CD4-positive, alpha-beta T cell treated with Interleukin-4 for 4 hours (primary cell): ENCODE results near the gene DPP6.

ENCODE experiments used
- DNase-seq: peaks from one replicate; pipeline ENCODE4 v3.0.0-alpha.2; 2020

DPP6 gene

DNA sequence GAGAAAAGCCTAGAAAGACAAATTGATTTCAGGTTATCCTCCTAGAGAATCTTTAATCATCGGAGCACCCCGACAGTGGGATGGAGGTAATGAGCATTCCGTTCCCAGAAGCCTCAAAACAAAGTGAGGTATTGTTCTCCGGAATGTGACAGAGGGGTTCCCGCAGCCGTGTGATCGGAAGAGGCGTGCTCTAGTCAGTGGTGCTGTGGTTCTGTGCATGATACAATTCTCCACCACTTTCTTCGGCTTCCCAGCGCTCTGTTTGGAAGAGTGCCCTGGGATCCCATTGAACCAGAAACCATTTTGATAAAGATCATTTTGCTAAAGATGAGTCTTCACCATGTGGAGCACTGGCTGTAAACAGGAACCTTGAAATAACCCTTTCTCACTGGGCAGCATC, 516.1 kb downstream of the DPP6 start:
- no peak for DNase-seq

DNA sequence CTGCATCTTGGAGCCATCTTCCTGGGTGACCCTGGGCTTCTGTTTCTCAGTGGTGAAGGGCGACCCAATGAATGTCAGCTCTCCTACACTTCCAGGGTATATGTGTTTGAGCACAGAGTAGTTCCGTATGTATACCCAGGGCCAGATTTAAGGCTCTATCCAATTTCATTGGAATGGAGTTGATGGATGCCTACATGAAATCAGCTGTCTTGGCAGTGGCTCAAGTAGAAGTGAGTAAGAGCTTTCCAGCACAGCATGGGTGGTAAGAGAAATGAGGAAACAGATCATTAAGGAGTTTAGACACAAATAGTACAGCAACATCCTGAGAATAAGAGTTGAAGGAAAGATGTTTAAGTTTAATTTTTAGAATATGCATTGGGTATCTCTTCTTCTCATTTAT, 517.7 kb downstream of the DPP6 start:
- DNase-seq, result no peak

DNA sequence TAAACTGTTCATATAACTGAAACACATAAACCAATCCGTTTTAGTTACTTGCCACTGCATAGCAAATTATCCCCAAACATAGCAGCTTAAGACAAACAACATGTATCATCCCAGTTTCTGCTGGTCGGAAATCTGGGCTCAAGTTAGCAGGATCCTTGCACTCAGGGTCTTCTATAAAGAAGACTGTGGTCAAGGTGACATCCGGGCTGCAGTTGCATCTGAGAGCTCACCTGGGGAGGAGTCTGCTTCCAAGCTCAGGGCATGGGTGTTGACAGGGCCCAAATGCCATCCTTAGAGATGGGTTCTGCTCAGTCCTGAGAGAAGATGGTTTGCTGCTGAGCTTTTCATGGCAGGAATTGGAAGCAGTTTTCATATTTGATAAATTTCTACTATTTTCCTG, 519.6 kb downstream of the DPP6 start:
- no peak for DNase-seq

DNA sequence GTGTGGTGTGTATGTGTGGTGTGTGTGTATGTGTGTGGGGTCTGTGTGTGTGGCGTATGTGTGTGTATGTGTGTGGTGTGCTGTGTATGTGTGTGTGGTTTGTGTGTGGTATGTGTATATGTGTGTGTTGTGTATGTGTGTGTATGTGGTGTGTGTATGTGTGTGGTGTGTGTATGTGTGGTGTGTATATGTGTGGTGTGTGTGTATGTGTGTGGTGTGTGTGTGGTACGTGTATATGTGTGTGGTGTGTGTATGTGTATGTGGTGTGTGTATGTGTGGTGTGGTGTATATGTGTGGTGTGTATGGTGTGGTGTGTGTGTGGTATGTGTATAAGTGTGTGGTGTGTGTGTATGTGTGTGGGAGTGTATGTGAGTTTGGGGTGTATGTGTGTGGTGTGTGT, 522.0 kb downstream of the DPP6 start:
- DNase-seq, result no peak

DNA sequence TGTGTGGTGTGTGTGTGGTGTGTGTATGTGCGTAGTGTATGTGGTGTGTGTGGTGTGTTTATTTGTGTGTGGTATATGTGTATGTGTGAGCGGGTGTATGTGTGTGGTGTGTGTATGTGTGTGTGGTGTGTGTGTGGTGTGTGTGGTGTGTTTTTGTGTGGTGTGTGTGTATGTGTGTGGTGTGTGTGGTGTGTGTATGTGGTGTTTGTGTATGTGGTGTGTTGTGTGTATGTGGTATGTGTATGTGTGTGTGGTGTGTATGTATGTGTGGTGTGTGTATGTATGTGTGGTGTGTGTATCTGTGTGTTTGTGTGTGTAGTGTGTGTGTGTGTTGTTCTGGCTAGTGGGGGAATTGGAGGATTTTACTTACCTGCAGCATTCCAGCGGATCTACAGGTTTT, 523.3 kb downstream of the DPP6 start:
- DNase-seq, result no peak

DNA sequence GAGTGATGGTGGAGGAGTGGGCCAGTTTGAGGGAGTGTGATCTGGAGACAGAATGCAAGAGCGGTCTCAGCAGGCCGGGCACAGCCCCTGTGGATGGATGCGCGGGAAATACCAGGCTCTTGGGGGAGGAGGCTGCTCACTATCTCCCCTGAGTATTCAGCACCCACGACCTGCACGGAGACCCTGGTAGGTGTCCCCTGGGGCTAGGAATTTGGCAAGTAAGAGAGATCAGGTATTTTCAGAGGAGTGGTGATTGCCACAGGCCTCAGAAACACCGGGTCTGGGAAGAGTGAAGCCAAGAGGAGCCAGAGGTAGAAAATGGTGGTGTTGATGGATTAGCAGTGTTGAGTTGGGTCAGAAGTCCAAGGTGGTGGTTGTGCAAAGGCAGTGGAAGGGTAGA, 524.4 kb downstream of the DPP6 start:
- no peak for DNase-seq

DNA sequence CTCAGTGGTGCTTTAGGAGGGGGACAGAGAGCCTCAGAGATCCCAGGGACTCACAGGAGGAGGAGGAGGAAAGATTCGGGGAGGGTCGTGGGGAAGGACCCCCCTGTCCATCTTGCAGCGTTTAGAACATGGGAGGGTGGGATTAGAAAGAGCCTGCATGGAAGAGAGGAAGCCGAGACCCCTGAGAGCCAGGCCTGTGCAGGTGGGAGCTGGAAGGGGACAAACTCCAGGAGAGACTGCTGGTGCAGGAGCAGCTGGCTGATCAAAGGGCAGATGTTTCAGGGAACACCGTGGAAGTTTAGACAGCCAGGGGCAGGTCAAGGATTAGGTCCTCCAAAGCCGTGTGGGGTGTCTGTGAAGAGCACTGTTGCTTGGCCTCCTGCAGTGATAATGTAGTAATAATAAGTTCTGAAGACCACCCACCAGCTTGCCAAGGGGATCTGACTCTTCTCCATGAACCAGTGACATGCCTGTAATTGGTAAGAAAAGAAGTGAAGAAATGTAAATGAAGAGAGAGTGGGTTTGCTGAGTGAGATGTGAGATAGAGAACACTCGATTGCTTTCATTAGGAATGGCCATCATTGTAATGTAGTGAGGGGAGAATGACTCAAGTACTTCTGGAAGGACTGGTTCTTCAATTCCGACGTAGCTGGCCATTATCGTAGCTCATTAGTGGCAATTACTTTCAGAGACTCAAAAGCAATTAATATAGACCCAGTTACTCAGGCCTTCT, 525.1 kb downstream of the DPP6 start:
- no peak for DNase-seq

DNA sequence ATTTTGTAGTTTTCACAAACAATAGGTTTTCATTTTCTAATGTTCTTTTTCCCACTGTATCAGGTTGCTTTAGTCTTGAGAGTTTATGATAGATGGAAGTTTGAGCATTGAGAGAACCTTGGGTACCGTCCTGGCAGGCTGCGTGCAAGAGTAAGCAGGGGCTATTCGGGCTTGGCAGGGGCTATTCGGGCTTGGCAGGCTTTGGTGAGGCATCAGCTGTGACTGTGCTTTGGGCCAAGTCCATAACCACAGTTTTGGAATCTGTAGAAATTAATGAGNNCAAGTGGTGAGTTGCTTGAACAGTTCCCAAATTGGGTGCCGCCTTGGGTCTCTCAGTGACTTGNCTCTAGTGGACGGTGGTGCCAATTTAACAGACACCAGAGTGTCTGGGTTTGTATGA, 526.1 kb downstream of the DPP6 start:
- DNase-seq, result no peak

DNA sequence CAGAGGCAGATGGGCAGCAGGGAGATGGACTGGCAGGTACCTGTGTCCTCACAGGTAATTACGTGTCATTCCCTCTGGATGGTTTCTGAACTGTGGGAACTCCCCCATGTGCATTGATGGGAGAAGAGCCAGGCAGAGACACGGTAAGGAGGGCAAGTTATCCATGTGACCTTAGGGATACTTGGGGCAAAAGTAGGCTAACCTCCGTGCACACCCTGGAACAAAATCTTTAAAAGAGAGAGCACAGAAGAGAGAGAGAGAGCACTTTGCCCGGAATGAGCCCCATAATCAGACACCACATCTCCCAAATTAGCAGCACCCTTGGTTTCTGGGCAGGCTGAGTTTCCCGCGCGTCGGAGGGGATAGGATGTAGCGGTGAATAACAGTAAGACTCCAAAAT, 527.5 kb downstream of the DPP6 start:
- DNase-seq, result no peak

DNA sequence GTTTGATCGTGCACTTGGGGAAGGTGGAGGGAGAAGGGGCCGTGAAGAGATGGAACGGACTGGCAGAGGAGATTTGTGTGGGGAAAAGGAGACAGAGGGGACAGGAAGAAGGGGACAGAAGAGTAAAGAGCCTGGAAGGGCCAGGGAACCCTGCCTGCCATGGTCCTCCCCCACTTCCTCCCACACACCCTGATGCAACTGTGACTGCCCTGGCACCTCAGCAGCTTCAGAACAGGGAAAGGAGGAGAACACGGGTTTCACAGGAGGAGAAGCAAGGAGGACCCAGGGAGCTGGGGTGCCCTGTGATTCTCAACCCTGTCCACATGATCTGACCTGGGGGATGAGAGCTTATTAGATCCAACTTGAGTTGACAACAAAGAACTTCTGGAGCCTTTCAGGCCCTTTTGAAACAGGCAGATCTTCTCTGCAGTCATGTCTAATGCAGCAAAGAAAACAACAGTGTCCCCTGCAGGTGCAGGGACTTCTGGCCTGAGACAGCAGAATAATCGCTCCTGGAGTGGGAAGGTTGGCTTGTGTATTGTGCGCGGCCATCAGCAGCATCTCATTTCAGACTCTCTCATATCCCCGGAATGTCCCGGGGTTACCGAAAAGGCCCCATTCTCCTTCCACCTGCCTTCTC, 529.2 kb downstream of the DPP6 start:
- no peak for DNase-seq

DNA sequence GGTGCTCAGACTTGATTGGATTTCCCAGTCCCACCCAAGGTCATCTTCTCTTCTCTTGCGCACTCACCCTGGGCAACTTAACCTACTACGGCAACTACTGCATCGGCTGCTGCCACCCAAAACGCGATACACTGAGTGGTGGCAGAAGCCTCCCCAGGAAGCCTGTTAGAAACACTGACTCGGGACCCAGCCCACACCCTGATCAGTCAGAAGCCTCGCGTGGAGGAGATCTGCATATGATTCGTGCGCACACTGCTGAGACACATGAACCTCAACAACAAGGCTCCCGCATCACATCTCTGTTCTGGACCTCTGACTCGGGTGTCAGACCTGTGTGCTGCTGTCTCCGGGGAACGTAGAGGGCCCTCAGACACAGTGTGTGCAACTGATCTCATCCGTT, 531.3 kb downstream of the DPP6 start:
- DNase-seq, result no peak

DNA sequence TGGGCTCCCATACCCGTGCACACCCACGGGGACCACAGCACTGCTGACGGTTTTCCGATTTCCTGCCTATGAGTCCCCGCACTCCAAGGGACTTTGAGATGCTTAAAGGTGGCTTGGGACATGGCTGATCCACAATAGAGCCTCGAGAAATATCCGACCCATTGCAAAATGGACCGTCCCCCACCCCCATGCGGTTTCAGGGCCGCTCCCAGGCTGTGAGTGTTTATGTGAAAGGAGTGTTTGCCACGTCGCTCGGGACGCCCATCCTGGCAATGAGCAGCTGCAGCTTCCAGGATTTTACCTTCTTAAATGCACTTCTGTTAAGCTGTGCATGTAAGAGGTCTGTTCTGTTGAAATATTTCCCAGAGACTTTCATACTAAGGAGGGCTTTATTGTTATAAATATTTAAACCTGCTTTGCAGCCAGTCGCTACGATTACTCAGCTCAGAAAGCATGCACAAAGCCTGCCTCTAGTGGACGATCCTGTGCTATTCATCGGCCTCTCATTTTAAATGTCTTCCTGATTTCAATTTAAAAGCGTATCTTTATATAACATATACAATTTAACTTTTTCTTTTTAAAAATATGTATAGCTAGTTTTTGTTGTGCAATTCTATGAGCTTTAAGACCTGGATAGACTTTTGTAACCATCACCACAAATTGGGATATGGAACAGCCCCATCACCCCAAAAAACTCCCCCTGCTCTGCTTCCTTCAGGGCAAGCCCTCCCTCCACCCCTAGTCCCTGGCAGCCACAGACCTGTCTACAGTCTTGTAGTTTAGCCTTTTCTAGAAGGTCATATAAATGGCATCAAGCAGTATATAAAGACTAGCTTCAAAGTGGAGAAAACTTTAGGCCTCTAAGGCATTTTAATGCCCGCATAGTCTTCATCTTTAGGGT, 532.4 kb downstream of the DPP6 start:
- no peak for DNase-seq

DNA sequence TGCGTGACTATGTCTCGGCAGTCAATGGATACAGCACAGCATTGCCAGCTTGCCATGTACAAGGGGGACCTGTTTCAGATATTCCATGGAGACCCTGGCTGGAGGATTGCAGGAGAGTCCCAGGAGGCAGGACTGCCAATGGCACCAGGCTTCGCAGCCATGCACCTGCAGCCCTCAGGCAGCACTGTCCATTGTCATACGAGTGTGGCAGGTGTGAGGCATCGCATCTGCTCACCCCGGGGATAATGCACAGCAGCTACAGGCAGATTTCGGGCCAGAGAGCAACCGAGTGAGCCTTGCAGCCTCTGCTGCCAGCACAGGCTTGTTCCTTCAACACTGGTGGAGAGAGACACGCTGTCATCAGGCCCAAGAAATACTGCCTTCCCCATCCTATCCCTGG, 535.6 kb downstream of the DPP6 start:
- DNase-seq, result no peak

DNA sequence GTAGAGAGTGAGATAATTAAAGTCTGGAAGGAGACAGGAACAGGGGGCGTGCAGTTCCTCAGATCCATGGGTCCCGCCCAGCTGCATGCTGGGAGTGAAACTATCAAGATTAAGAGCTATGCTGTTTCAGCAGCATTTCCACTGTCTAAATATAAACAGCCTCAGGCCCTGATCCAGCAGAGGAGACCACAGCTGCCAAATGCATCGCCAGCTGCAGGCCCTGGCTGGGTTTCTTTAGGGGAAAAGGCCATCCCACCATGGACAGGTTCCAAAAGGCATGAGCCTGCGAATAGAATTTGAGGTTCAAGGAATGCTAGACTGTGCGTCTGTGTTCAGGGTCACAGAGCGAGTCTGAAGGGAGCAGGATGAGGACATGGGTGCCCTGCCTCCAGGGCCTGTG, 539.3 kb downstream of the DPP6 start:
- no peak for DNase-seq

DNA sequence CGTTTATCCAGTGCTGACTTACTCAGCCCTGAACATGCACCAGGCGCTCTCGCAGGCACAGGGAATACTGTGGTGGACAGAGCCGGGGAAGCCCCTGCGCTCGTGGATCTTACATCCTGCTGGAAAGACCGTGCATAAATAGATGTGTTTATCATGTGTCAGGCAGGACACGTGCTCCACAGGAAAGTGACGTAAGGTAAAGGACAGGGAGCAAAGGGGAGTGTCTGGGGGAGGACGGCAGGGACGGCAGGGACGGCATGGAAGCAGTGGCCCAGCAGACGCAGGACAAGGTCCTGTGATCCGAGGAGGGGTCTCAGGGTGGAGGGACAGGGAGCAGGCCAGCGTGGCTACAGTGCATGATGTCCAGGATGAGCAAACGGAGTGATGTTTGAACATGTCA, 540.2 kb downstream of the DPP6 start:
- DNase-seq, result no peak

DNA sequence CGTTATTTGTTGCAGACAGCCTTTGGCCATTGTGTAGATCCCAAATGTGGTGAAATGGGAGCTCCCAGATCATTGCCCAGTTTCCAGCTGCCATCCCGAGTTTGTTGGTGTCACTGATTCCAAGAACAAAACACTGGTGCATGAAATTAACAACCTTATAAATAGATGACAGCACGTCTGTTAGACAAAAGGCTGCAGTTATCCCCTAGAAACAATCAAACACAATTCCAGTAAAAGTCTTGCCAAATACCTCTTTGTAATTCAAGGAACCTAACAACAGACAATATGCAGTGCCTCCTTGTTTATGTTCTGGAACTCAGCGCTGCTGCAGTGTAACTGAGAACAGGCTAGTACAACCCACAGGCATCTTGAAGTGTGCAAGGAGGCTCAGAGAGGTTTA, 546.2 kb downstream of the DPP6 start:
- no peak for DNase-seq

DNA sequence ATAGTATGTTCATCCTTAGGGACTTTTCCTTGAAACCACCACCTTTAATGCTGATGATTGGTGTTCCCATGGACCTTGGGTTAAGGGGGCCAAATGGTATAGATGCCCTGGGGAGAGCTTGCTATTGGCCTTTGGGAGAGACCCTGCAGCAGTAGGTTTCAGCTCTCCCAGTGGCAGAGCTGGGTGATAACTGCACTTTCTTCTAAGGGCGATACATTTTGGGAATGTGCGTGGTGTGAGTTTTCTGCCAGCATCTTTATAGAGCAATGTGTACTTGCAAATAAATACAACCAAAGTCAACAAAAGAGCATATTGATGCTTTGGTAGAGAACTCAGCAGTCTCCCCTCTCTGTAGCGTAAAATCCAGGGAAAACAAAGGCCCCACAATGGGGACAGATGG, 546.7 kb downstream of the DPP6 start:
- no peak for DNase-seq

DNA sequence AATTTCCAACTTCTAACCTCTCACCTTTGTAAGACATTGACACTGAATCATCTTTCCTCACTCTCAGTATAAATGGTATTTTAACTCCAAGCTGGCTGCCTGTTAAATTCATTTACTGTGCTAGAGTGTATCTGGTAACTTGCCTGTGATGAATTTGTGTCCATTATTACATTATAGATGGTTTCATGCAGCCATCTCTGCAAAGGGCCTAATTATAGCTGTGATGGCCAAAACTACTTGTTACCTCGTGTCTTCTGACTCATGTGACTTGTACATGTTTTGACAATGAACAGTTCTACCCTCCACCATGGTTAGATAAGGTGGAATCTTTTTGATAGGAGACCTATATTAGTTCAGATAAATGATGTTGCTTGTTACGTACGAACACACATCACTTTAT, 558.7 kb downstream of the DPP6 start:
- DNase-seq, result no peak

DNA sequence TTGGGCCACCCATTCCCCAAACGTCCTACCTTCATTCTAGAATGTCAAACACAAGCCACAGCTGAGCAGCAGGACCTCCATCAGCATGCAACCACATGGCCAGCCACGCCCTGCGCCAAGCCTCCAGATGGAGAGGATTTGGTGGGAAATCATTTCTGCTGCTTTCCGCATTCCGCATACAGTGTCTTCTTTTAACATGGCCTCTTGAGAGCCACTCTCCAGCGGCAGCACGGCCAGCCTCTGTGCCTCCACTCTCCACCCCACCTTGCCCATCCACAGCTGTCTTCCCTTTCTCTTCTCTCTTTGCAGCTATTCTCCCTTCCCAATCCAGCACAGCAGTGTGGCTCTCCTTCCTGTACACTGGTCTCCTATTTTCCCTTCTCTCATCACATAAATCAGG, 561.6 kb downstream of the DPP6 start:
- DNase-seq, result no peak

DNA sequence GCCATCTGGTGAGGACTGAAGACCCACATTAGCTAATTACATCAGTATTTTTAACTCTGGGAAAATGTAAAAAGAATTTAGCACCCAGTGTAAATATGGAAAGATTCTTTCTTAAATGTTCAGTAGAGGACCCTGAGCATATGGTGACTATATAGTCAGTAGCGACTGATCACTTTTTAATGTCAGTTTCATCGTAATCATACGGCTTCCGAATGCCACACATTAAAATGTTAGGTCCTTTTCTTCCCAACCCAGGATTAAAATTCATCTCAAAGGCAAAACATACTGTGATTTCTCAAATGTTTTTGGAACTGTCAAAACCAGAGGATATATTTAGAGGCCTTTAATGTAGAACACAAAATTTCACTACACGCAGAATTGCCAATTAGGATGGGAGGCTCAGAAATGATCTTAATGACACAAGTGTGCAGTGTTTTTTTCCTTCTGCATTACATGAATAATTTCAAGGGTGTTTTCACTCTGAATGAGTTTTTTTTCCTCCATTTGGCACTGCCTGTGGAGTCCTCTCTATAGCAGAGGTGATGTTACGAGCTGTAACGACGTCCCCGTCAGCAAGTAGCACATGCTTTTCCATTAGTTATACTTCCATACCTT, 568.0 kb downstream of the DPP6 start:
- DNase-seq, result no peak

DNA sequence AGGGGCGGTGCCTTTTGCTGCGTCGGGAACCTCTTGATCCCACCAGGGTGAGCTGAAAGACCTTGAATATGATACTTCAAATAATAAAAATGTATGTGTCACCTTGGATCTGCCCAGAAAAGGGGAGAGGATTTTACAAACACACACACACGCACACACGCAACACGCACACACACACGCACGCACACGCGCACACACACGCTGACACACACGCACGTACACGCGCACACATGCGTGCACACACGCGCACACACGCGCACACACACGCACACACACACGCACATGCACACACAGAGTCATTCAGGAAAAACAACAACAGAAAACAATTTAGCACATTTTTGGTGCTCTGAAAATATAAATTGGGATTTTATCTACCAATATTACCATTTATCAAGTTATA, 571.2 kb downstream of the DPP6 start:
- no peak for DNase-seq

DNA sequence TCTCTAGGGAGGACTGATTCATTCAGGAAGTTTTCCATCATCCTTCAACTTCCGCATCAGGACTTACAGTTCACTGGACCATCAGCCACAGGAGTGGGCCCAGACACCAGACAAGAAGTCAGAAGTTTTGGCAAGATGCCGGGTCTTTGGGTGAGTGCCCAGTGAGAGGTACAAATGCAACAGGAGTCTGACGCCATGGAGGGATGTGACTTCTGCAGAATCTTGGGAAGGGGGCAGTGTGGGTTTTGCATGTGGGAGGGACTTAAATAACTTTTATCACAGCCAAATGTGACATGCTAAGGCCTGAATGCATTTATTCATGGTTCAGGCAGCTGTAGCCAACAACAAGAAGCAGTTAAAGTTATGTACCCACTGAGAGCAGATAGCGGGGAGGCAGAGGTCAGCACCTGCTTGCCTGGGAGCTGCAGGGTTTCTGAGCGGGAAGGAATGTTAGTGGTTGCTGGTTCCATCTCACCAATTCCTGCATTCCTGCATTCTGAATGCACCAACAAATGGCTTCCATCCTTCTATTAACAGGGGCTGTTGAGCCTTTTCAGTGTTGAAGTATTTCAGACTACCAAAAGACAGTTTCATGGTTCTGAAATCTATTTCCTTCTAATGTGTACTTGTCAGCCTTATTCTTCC, 575.6 kb downstream of the DPP6 start:
- no peak for DNase-seq

DNA sequence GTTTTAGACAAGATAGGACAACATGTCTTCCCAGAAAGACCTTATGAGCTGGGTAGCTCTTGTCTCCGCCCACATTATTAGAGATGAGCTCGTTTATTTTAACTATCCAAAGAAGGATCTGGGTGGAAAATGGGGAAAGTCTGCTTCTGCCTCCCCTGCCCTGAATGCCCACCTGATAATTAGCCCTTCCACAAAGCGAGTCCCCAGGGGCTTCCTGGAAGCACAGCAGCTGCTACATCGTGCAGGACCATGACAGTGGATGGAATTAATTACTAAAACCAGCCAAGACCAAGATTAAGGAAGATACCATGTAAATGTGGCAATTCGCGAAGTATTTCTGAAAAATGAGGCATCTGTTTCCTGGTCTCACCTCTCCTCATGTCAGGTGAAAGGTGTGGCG, 576.4 kb downstream of the DPP6 start:
- no peak for DNase-seq
